GM18861 (cell line): ENCODE results near the gene BRIP1.
"Not testable (repeated sequence)": the region's sequence is repeated elsewhere in the genome, so short reads cannot be mapped to it uniquely, and the experiment has no call there.

ENCODE experiments used
- ATAC-seq: cut with Tn5 transposase; IDR thresholded peaks from one replicate; pipeline ENCODE4 v1.9.1; 2021; ENCODE audit not compliant: unreplicated experiment

The BRIP1 gene

DNA sequence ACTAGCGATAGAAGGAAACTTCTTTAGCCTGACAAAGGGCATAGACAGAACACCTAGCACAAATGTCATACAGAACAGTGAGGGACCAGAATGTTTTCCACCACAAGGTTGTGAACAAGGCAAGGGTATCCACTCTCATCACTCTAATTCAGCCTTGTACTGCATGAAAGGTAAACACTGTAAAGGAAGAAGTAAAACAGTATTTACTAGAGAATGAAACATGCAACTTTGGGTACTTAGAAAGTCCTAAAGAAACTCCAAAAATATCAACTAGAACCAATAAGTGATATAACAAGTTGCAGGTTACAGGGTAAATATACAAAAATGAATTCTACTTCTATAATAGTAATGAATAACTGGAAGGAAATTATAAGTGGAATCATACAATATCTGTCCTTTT lies 32.2 kb downstream of the BRIP1 start:
- no peak for ATAC-seq

DNA sequence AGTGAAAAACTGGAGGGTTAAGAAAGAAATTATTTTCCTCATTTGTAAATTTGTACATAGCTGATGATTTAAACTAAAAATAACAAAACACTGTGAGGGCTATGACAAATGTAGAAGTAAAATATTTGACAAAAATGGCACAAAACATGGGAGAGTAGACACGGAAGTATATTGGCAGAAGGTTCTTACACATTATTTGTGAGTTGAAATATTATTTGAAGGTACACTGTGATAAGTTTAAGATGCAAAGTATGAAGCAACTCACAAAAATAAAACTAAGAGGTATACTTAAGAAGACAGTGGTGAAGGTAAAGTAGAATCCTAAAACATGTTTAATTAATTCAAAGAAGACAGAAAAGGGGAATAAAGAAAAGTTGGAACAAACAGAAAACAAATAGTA lies 34.6 kb downstream of the BRIP1 start:
- no peak for ATAC-seq

- ATAC-seq, result no peak
Measured at GRCh38 chr17:61827649-61828395, 35.5 kb downstream of the BRIP1 start.

GRCh38 chr17:61826866-61827265 lies 36.5 kb downstream of the BRIP1 start:
- not testable (repeated sequence) for ATAC-seq

DNA sequence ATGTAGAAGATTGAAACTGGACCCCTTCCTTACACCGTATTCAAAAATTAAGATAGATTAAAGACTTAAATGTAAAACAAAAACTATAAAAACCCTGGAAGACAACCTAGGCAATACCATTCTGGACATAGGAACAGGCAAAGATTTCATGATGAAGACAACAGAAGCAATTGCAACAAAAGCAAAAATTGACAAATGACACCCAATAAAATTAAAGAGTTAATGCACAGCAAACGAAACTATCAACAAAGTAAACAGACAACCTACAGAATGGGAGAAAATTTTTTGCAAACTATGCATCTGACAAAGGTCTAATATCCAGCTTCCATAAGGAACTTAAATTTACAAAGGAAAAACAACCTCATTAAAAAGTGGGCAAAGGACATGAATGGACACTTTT lies 37.1 kb downstream of the BRIP1 start:
- not testable (repeated sequence) for ATAC-seq

GRCh38 chr17:61825448-61826137 lies 37.7 kb downstream of the BRIP1 start:
- ATAC-seq, result no peak

DNA sequence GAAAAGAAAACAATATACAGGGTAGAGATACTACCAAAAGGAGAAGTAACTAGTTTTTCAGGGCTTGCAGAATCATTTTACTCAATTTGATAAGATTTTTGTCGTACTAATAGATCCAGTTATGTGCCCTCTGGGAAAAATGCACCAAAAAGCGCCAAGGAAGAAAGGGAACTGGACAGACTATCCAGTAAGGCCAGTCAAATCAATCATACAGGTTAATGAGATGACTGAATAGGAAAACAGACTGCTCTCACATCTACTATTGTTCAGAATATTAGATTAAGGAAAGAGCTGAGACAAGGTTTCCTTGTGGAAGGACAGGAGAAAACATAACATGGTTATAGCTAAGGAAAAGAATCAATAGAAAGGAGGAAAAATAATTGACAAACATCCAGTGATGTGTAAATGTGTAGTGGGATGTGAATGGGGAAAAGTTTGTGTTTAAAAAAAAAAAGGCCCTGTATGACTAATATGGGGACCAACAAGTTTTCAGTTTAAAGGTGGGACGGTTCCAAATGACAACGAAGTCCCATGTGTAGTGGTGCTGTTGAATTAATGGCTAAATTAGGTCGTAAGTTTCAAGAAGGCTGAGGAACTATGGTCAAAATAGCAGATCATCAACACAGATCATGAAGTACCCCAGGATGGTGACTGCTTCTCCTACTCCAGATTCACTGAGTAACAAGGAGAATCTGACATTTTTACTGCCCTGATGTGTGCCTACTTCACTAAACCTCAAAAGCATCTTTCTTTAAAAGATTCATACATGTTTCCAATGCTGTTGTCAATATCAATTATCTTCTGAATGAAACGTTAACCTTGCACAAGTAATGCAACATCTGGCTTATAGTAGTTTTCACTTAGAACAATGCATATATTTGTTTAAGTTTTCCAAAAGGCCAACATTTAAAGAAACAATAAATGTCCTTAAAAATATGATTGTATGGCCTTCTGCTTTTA lies 40.7 kb downstream of the BRIP1 start:
- no peak for ATAC-seq

DNA sequence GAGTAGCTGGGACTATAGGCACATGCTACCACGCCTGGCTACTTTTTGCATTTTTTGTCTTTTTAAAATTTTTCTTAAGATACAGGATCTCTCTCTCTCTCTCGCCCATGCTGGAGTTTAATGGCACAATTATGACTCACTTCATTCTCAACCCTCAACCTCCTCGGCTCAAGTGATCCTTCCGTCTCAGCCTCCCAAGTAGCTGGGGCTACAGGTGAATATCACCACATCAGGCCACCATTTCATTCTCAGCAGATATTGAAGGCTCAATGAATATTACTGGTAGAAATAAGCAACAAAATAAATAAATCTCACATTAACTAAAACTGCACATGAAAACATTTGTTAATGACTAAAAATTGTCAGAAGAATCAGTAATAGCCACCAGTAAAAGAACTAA lies 41.7 kb downstream of the BRIP1 start:
- no peak for ATAC-seq

DNA sequence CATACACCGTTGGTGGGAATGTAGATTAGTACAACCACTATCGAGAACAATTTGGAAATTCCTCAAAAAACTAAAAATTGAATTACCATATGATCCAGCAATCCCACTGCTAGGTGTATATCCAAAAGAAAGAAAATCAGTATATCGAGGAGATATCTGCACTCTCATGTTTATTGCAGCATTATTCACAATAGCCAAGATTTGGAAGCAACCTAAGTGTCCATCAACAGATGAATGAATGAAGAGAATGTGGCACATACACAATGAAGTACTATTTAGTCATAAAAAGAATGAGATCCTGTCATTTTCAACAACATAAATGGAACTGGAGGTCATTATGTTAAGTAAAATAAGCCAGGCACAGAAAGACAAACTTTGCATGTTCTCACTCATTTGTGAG lies 44.1 kb downstream of the BRIP1 start:
- not testable (repeated sequence) for ATAC-seq

DNA sequence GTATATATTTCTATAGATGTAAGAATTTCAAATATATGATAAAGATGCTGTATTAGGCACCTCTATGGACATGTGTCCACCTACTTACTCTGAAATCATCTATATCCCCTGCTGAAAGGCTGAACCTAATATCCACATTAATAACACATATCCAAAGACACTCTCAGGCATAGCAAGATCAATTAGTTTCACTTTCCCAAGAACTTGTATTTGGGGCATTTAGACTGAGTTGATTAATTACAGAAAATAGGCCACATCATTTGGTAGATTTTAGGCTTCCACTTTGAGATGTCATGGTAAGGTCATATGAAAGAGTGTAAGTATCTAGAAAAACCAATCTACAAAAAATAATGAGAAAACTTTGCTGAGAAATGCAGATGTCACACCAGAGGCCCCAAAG lies 45.1 kb downstream of the BRIP1 start:
- no peak for ATAC-seq

GRCh38 chr17:61817452-61817851 lies 45.9 kb downstream of the BRIP1 start:
- no peak for ATAC-seq

GRCh38 chr17:61816538-61816937 lies 46.8 kb downstream of the BRIP1 start:
- no peak for ATAC-seq

DNA sequence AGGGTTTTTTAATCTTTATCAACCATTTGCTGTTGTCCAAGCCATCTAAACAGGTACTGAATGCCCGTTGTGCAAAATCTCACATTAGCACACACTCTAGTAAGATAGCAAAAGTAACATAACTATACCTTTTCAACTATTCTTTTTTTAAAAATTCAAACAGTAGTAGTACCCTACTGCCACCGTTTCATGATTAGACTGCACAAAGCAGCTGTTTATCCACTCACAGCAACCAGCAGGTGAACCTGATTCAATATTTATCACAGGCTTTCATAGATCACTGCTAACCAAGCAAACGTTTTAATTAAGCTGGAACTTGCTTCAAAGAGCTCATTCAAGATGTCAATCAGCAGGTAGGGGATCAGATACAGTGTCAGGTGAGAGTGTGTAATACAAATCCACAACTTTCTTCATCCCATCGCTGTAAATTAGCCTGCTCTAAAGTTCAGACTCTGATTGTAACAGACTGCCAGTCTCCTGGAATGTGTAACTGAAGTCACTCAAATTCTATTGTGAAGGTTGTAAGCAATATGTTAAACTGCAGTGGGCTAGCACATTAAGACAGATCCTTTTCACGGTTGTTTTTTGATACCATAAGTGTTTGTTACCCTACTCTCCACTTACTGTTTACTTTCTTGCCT lies 47.3 kb downstream of the BRIP1 start:
- ATAC-seq, result no peak

DNA sequence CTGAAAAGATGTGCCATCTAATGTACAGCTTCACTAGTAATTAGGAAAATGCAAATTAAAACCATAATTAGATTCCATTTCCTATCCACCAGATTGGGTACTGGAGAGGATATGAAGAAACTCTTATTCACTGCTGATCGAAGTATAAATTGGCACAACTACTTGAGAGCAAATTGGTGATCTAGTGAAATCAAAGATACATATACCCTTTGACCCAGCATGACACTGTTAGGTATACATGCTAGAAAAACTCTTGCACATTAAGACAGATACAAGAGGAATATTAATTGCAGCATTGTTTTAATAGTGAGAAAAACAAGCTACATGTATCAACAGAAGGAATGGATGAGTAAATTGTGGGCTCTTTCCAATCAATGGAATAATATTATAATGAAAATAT lies 48.8 kb downstream of the BRIP1 start:
- ATAC-seq, result no peak

- no peak for ATAC-seq
Measured at GRCh38 chr17:61813211-61813610, 50.1 kb downstream of the BRIP1 start.

- ATAC-seq, result no peak
Measured at GRCh38 chr17:61812747-61813146, 50.6 kb downstream of the BRIP1 start.

- ATAC-seq, result no peak
Measured at GRCh38 chr17:61809816-61810392, 53.4 kb downstream of the BRIP1 start.

DNA sequence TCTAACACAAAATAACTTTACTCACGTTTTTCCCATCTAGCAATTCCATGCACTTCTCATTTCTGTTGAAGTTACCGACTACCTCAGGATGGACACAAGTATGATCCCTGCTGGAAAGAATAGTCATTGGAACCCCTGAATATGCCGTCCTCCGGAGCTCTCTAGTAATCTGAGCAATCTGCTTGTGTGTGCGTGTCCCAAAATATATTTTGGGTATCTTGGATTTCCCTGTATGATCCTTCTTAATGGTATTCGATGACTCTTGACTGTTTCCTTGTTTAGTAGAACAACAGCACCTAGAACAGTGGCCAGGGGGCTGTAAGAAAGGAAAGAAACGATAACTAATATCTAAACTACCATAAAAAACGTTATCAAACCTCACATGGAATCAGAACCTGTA lies 54.9 kb downstream of the BRIP1 start:
- ATAC-seq, result no peak

GRCh38 chr17:61806936-61807335 lies 56.4 kb downstream of the BRIP1 start:
- ATAC-seq, result no peak

DNA sequence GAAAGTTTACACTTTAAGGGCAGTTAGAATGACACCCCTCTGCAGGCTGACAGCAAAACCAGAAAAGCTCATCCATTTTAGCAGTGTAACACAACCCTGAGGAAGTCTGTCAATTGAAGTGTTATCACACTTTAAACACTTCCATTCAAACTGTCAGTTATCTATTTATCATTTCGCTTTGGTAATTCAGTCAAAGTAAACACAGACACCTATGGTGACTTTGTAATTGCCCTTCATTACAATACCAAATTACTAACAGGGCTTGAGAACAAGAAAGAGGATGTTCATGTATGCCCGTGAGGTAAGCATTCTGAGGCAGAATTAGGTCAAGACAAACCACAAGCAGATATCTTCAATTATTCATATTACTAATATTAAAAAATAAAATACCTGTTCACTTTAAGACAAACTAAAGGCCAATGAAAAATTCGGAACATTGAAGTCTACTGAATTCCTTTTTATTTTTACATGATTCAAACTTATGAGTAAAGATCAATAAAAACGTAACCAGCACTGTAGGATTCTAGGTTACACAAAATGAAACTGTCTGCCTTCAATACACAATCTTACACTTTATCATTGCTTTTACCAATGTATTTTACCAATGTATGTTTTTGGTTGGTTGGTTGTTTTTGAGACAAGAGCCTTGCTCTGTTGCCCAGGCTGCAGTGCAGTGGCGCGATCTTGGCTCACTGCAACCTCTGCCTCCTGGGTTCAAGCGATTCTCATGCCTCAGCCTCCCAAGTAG lies 57.1 kb downstream of the BRIP1 start:
- ATAC-seq, result no peak
